ENCODE measurements around the gene RNF130.

Gene RNF130

GRCh38 chr5:179919487-179920060 is 152.0 kb downstream of the RNF130 start:
- no peak overlapping the region for H3K4me3 ChIP-seq (ENCODE audit: low read length)
- no peak for DNase-seq (ENCODE audit: low read depth)
- no peak for TF ChIP-seq CTCF (conservative IDR thresholded peaks at IDR 0.05; ENCODE audit: low read length)

GRCh38 chr5:179918742-179919486 is 152.6 kb downstream of the RNF130 start:
- DNase-seq (ENCODE audit: low read depth), result no peak
- no peak overlapping the region for H3K4me3 ChIP-seq (ENCODE audit: low read length)
- no peak for TF ChIP-seq CTCF (conservative IDR thresholded peaks at IDR 0.05; ENCODE audit: low read length)

- no peak overlapping the region for H3K4me3 ChIP-seq (ENCODE audit: low read length)
- TF ChIP-seq CTCF (conservative IDR thresholded peaks at IDR 0.05; ENCODE audit: low read length), result no peak
- no peak for DNase-seq (ENCODE audit: low read depth)
Measured at GRCh38 chr5:179916523-179916922, 155.0 kb downstream of the RNF130 start.

- no peak for DNase-seq (ENCODE audit: low read depth)
- H3K4me3 ChIP-seq (ENCODE audit: low read length), result no peak overlapping the region
- no peak for TF ChIP-seq CTCF (conservative IDR thresholded peaks at IDR 0.05; ENCODE audit: low read length)
Measured at GRCh38 chr5:179915406-179915935, 156.1 kb downstream of the RNF130 start.

- peak; percentile 64 for DNase-seq (ENCODE audit: low read depth)
- no peak overlapping the region for H3K4me3 ChIP-seq (ENCODE audit: low read length)
- no peak for TF ChIP-seq CTCF (conservative IDR thresholded peaks at IDR 0.05; ENCODE audit: low read length)
Measured at GRCh38 chr5:179914032-179914755, 157.4 kb downstream of the RNF130 start.

GRCh38 chr5:179913461-179913860 is 158.1 kb downstream of the RNF130 start:
- DNase-seq (ENCODE audit: low read depth), result no peak
- TF ChIP-seq CTCF (conservative IDR thresholded peaks at IDR 0.05; ENCODE audit: low read length), result no peak
- no peak overlapping the region for H3K4me3 ChIP-seq (ENCODE audit: low read length)
